Measurements from ENCODE around the gene YAP1. TPM values are rescaled to one million over a fixed set of nuclear protein-coding genes. Genes with fewer than 3 reads are reported as not detected.

YAP1 gene
- total RNA-seq, 4 donors from 2014 or later, result 130 to 203 (median 200) TPM

GRCh38 chr11:102111787-102112508 lies 1.7 kb downstream of the YAP1 start:
- Histone ChIP-seq H3K4me1 (peaks cover 0 to 55% (median 22%) of the 10 kb centered on the region in 4 donors), H3K4me3 (peak overlapping the region; percentile 68 to 82 (median 80)), H3K27me3 (no peaks in the 10 kb centered on the region), H3K36me3 (no peaks in the 10 kb centered on the region), H3K9me3 (no peaks in the 10 kb centered on the region), H3K27ac (peak overlapping the region; percentile 92 to 98 (median 94))
- 2% methylated on average over 20 of the region's 20 CpGs for WGBS, 2 donors
- TF ChIP-seq CTCF (IDR thresholded peaks at IDR 0.05) (no peak), EP300 (IDR thresholded peaks at IDR 0.05) (peak in 1 of 2 donors; percentile 65), POLR2A (IDR thresholded peaks at IDR 0.05) (no peak)
- peak; percentile 19 to 38 for DNase-seq (ENCODE audit: low spot score in 2 of 2)

GRCh38 chr11:102112509-102112821 lies 2.2 kb downstream of the YAP1 start:
- H3K27me3 ChIP-seq, result no peaks in the 10 kb centered on the region
- H3K36me3 ChIP-seq, result no peaks in the 10 kb centered on the region
- H3K4me1 ChIP-seq, result peaks cover 0 to 60% (median 26%) of the 10 kb centered on the region in 4 donors
- DNase-seq (ENCODE audit: low spot score in 2 of 2), result no peak
- H3K27ac ChIP-seq, result peak overlapping the region; percentile 92 to 98 (median 94)
- TF ChIP-seq EP300 (IDR thresholded peaks at IDR 0.05), result no peak
- TF ChIP-seq POLR2A (IDR thresholded peaks at IDR 0.05), result no peak
- no peak for TF ChIP-seq CTCF (IDR thresholded peaks at IDR 0.05)
- peak overlapping the region; percentile 68 to 82 (median 80) for H3K4me3 ChIP-seq
- H3K9me3 ChIP-seq, result no peaks in the 10 kb centered on the region
- WGBS, 2 donors, result 7 to 13% methylated on average over 5 of the region's 5 CpGs

GRCh38 chr11:102114032-102114431 lies 3.8 kb downstream of the YAP1 start:
- peak overlapping the region in 2 of 4 donors; percentile 95 to 98 for H3K27ac ChIP-seq
- DNase-seq (ENCODE audit: low spot score in 2 of 2), result no peak
- H3K9me3 ChIP-seq, result no peaks in the 10 kb centered on the region
- peaks cover 0 to 72% (median 29%) of the 10 kb centered on the region in 4 donors for H3K4me1 ChIP-seq
- H3K36me3 ChIP-seq, result no peaks in the 10 kb centered on the region
- TF ChIP-seq CTCF (IDR thresholded peaks at IDR 0.05) (no peak), EP300 (IDR thresholded peaks at IDR 0.05) (no peak), POLR2A (IDR thresholded peaks at IDR 0.05) (no peak)
- WGBS, 2 donors, result 61 to 64% methylated on average over 4 of the region's 4 CpGs
- no peak overlapping the region for H3K4me3 ChIP-seq
- no peaks in the 10 kb centered on the region for H3K27me3 ChIP-seq

GRCh38 chr11:102115557-102115956 lies 5.3 kb downstream of the YAP1 start:
- TF ChIP-seq EP300 (IDR thresholded peaks at IDR 0.05), result no peak
- no peak for TF ChIP-seq CTCF (IDR thresholded peaks at IDR 0.05)
- TF ChIP-seq POLR2A (IDR thresholded peaks at IDR 0.05), result no peak
- H3K27ac ChIP-seq, result peak overlapping the region in 3 of 4 donors; percentile 21 to 57 (median 40)

GRCh38 chr11:102116453-102117205 lies 6.4 kb downstream of the YAP1 start:
- no peak for TF ChIP-seq POLR2A (IDR thresholded peaks at IDR 0.05)
- TF ChIP-seq CTCF (IDR thresholded peaks at IDR 0.05), result no peak
- no peak for TF ChIP-seq EP300 (IDR thresholded peaks at IDR 0.05)
- no peak for DNase-seq (ENCODE audit: low spot score in 2 of 2)
- 42 to 45% methylated on average over 2 of the region's 2 CpGs for WGBS, 2 donors
- Histone ChIP-seq H3K4me1 (peaks cover 0 to 90% (median 34%) of the 10 kb centered on the region in 4 donors), H3K27ac (peak overlapping the region in 2 of 4 donors; percentile 21 to 40), H3K9me3 (no peaks in the 10 kb centered on the region), H3K4me3 (no peak overlapping the region), H3K27me3 (no peaks in the 10 kb centered on the region), H3K36me3 (no peaks in the 10 kb centered on the region)

More at GRCh38 chr11:102115557-102115956, 5.3 kb downstream of the YAP1 start:
- Histone ChIP-seq H3K4me3 (no peak overlapping the region), H3K27me3 (no peaks in the 10 kb centered on the region), H3K36me3 (no peaks in the 10 kb centered on the region), H3K9me3 (no peaks in the 10 kb centered on the region), H3K4me1 (peaks cover 0 to 81% (median 34%) of the 10 kb centered on the region in 4 donors)
- no peak for DNase-seq (ENCODE audit: low spot score in 2 of 2)
